Mucosa of descending colon (tissue), 3 donors: Measurements from ENCODE around the gene GPR156. TPM values are rescaled to one million over a fixed set of nuclear protein-coding genes. Genes with fewer than 3 reads are reported as not detected.

Experiments used
- ATAC-seq: fragments of 200-7000 bp; cut with Tn5 transposase; one replicate; pipeline ENCODE4 v1.9.1; 2020; ENCODE audit warnings: mild to moderate bottlenecking, moderate library complexity
- DNase-seq, 3 donors: peaks; one replicate each; pipeline ENCODE4 v3.0.0-alpha.2; 2020
- H3K36me3 ChIP-seq: fragments of 200-600 bp; one replicate; pipeline ENCODE4 v1.8.0; 2021; ENCODE audit warnings: low read depth, mild to moderate bottlenecking
- H3K4me1 ChIP-seq: fragments of 200-600 bp; one replicate; pipeline ENCODE4 v1.8.0; 2021; ENCODE audit warnings: low read depth, mild to moderate bottlenecking
- H3K4me3 ChIP-seq: fragments of 200-600 bp; one replicate; pipeline ENCODE4 v1.8.0; 2021; ENCODE audit warnings: mild to moderate bottlenecking
- H3K9me3 ChIP-seq: fragments of 200-600 bp; one replicate; pipeline ENCODE4 v1.8.0; 2021; ENCODE audit warnings: mild to moderate bottlenecking
- intact Hi-C, 2 donors: fragments of 100-400 bp; cut with DNase I in 1 of 2; cut with micrococcal nuclease in 1 of 2; formaldehyde crosslinking; loops; one replicate each; pipeline versions ENCODE4 v1.11.0 to v1.11.1; 2022; cut with DNase I, micrococcal nuclease
- total RNA-seq, 3 donors: library from RNA; stranded (reverse); fragmentation: NEBNext Ultra II Directional in 2 of 3; extraction: Animal tissue kit (Norgen Biotek cat#: 25700) in 2 of 3; gene quantifications; one replicate each; pipeline versions ENCODE4 v1.2.1 to v1.2.4, GENCODE V29; 2021 to 2023
- TF ChIP-seq, protein P1 (sequence below): fragments of 200-600 bp; IDR thresholded peaks from one replicate; pipeline ENCODE4 v1.8.0; 2022; ENCODE audit warnings: antibody characterized with exemption, mild to moderate bottlenecking
- donor health status: DM: no; HTN: no; CAD: no; lungs with moderate emphysema.
- donor health status: DM: no; HTN: no; CAD: no.
- donor health status: DM: no; HTN: yes; CAD: no.

GPR156 gene
- total RNA-seq, 3 donors from 2014 or later: 0.34 to 2.7 TPM; not detected in 1

DNA sequence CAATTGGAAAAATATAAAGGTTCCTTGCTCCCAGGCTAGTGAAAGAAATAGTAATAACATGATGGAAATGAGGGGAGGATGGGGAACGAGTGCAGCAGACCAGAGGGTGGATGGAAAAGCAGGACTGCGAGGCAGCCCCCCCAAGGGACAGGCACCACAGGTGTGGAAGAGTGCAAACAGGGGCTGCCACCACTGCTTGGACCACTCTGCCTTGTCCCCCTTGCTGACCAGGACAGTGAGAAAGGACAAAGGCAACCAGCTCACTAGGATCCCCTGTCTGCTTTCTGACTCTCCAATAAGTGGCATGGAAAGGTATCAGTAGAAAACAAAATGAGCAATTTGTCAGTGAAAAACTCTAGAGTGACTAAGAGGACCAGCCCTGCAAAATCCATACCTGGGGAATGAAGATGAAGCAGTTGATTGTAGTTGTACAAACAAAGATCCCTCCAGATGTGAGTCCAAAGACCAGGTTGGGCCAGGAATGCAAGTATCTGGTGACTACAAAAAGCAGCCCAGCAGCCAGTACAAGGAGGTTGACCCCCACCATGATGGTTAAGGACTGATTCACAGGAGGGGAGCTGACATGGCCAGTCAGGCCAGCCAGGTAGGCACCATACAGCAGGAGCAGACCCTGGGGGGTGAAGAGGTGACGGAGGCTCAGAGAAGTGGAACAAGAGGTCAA lies 104.2 kb downstream of the GPR156 start:
- H3K36me3 ChIP-seq: no peaks in the 10 kb centered on the region
- no peak overlapping the region for H3K4me3 ChIP-seq
- DNase-seq (no peak), ATAC-seq (no peak)
- TF ChIP-seq, protein P1, sequence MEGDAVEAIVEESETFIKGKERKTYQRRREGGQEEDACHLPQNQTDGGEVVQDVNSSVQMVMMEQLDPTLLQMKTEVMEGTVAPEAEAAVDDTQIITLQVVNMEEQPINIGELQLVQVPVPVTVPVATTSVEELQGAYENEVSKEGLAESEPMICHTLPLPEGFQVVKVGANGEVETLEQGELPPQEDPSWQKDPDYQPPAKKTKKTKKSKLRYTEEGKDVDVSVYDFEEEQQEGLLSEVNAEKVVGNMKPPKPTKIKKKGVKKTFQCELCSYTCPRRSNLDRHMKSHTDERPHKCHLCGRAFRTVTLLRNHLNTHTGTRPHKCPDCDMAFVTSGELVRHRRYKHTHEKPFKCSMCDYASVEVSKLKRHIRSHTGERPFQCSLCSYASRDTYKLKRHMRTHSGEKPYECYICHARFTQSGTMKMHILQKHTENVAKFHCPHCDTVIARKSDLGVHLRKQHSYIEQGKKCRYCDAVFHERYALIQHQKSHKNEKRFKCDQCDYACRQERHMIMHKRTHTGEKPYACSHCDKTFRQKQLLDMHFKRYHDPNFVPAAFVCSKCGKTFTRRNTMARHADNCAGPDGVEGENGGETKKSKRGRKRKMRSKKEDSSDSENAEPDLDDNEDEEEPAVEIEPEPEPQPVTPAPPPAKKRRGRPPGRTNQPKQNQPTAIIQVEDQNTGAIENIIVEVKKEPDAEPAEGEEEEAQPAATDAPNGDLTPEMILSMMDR: no peak
- intact Hi-C loops: no loop called here
- H3K4me1 ChIP-seq: no peaks in the 10 kb centered on the region
- H3K9me3 ChIP-seq: no peaks in the 10 kb centered on the region

DNA sequence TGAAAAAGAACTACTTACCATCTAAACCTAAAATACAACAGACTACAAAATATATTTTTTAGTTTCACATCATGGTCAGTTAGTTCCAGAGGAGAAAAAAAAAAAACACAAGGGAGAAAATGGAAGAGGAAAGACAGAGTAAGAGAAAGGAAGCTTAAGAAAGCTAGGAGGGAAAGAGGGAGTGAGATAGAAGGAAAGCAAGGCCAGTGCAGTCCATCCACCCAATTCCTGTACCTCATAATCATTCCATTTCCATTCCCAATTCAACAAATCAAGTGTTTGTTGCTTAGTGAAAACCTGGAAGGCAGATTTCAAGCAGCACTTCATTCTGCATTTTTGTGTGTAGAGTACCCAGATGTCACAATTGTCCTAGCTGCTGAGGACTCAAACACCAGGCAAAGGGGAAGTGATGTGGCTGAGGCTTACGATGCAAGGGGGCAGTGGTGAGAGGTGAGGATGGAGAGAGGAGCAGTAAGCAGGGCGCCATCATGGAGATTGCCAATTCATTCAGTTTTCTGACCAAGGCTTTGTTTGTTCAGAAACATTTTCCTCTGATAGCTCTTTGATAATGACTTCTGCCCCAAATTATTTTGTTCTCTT lies 107.2 kb downstream of the GPR156 start:
- Histone ChIP-seq H3K9me3 (no peaks in the 10 kb centered on the region), H3K36me3 (no peaks in the 10 kb centered on the region), H3K4me3 (no peak overlapping the region), H3K4me1 (no peaks in the 10 kb centered on the region)
- DNase-seq (no peak), ATAC-seq (no peak)
- intact Hi-C loops: no loop called here
- TF ChIP-seq, protein P1: no peak

DNA sequence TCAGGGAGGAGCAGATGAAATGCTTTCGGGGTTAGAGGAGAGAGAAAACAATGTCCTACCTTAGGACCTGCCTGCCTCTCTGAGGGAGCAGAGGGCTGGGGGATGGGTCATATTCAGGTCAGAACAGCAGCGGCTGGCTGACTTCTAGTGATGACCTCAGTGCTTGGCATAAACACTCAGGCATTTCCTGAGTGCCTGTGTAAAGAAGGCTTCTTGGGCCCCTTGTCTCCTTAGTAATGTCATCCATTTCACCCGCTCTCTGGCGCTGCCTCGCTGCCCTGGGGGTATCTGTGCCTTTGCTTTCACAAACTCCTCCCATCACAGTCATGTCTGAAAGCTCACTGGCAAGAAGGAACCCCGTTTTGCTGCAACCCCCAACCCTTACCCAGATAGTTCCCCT lies 107.9 kb downstream of the GPR156 start:
- no peak for DNase-seq
- TF ChIP-seq, protein P1: no peak
- H3K36me3 ChIP-seq: no peaks in the 10 kb centered on the region
- ATAC-seq: peak; percentile 24
- intact Hi-C loops: no loop called here
- H3K4me3 ChIP-seq: no peak overlapping the region
- H3K9me3 ChIP-seq: no peaks in the 10 kb centered on the region
- no peaks in the 10 kb centered on the region for H3K4me1 ChIP-seq

DNA sequence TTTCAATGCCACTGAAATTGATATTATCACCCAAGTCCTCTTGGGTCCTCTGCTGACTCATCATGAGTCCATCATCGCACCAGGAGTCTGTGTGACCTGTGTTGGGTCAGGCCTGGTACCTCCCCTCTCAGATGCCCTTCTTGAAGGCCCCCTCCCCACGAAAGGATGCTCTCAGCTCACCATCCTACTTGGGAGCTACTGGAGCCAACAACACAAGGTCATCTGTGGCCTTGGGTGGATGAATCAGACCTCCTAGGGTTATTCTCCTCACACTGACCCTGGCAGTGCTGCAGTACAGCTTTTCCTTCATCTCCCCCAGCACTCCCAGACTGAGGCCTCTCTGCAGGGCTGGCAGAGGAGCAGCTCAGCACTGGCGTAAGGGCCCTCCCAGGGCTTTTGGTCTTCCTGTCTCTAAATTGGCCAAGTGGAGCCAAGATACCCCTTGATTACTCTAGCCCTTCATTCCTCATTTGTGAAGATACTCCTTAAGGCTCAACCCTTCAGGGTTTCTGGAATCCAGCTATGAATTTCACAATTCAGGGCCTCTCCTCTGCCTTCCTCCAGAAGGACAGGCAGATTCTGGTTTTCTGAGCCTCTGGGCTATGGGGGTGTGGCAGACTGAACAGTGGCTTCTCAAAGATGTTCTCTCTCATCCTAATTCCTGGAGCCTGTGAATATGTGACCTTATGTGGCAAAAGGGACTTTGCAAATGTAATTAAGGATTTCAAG lies 110.0 kb downstream of the GPR156 start:
- no peak for ATAC-seq
- no peaks in the 10 kb centered on the region for H3K4me1 ChIP-seq
- TF ChIP-seq, protein P1: no peak
- intact Hi-C loops: no loop called here
- H3K9me3 ChIP-seq: no peaks in the 10 kb centered on the region
- H3K36me3 ChIP-seq: no peaks in the 10 kb centered on the region
- no peak overlapping the region for H3K4me3 ChIP-seq
- DNase-seq: no peak

- Histone ChIP-seq H3K4me1 (no peaks in the 10 kb centered on the region), H3K4me3 (no peak overlapping the region), H3K9me3 (no peaks in the 10 kb centered on the region), H3K36me3 (no peaks in the 10 kb centered on the region)
- ATAC-seq: no peak
- intact Hi-C loops: no loop called here
- TF ChIP-seq, protein P1: no peak
- no peak for DNase-seq
These were observed 111.9 kb downstream of the GPR156 start for GRCh38 chr3:120173056-120173675.
